Retinal pigment epithelial cell (primary cell): Measurements from ENCODE around the gene CMTM8.

Experiments
- DNase-seq: peaks from one replicate; pipeline ENCODE4 v3.0.0-alpha.2; 2010; ENCODE audit warnings: low read depth
- H3K4me3 ChIP-seq: 2 replicates; pipeline ENCODE4 v1.5.1; 2011; ENCODE audit warnings: mild to moderate bottlenecking, low read length, control low read depth, moderate library complexity
- CTCF ChIP-seq: conservative IDR thresholded peaks from 2 replicates; pipeline ENCODE4 v1.5.1; 2011; ENCODE audit warnings: low read depth, low read length, control low read depth, inconsistent platforms

CMTM8 gene

GRCh38 chr3:32198714-32199113 lies 39.8 kb upstream of the CMTM8 start:
- TF ChIP-seq CTCF: no peak
- no peak for DNase-seq
- H3K4me3 ChIP-seq: no peak overlapping the region

- no peak overlapping the region for H3K4me3 ChIP-seq
- no peak for TF ChIP-seq CTCF
- DNase-seq: no peak
Observed at GRCh38 chr3:32200490-32200889, 38.0 kb upstream of the CMTM8 start.

GRCh38 chr3:32200992-32201758 lies 37.3 kb upstream of the CMTM8 start:
- no peak for TF ChIP-seq CTCF
- no peak overlapping the region for H3K4me3 ChIP-seq
- DNase-seq: no peak

GRCh38 chr3:32202496-32202895 lies 36.0 kb upstream of the CMTM8 start:
- no peak for DNase-seq
- no peak overlapping the region for H3K4me3 ChIP-seq
- TF ChIP-seq CTCF: no peak

- DNase-seq: no peak
- no peak overlapping the region for H3K4me3 ChIP-seq
- TF ChIP-seq CTCF: no peak
Observed at GRCh38 chr3:32203854-32204253, 34.6 kb upstream of the CMTM8 start.

GRCh38 chr3:32208447-32208846 lies 30.0 kb upstream of the CMTM8 start:
- no peak overlapping the region for H3K4me3 ChIP-seq
- TF ChIP-seq CTCF: no peak
- no peak for DNase-seq

- DNase-seq: no peak
- no peak overlapping the region for H3K4me3 ChIP-seq
- no peak for TF ChIP-seq CTCF
Observed at GRCh38 chr3:32215185-32215584, 23.3 kb upstream of the CMTM8 start.
